Activated CD4-positive, alpha-beta T cell treated with anti-CD3 and anti-CD28 coated beads, Interleukin-2, Interleukin-4, amounts not matched to agents 100 ng/mL and 50 ng/mL, durations not matched to agents 16 hours and 8 hours (primary cell): Measurements from ENCODE around the gene CIAO3.
A peak's percentile ranks its signal among the peaks of the same experiment; 100 is the strongest.
"Not testable (repeated sequence)": the region's sequence is repeated elsewhere in the genome, so short reads cannot be mapped to it uniquely, and the experiment has no call there.

Experiments used
- DNase-seq: peaks from one replicate; pipeline ENCODE4 v3.0.0-alpha.2; 2020; ENCODE audit warnings: low spot score

Gene CIAO3

DNA sequence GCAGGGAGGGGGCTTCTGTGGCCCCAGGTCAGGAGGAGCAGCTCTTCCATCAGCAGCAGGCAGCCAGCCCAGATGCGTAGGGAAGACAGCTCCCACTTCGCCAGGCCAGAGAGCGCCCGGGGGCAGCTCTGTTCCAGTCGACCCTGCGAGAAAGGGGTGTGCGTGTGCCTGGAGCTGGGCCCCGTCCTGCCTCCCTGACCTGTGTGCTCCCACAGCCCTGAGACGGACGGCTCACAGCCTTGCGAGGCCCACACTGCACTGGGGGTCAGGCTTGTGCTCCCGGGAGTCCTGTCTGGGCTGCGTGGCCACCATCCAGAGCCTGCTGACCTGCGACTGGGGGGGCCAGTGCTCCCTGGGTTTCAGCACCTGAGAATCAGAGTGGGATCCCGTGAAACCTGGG is 19.3 kb upstream of the CIAO3 start:
- no peak for DNase-seq

GRCh38 chr16:759110-759910 is 18.5 kb upstream of the CIAO3 start:
- DNase-seq: no peak

DNA sequence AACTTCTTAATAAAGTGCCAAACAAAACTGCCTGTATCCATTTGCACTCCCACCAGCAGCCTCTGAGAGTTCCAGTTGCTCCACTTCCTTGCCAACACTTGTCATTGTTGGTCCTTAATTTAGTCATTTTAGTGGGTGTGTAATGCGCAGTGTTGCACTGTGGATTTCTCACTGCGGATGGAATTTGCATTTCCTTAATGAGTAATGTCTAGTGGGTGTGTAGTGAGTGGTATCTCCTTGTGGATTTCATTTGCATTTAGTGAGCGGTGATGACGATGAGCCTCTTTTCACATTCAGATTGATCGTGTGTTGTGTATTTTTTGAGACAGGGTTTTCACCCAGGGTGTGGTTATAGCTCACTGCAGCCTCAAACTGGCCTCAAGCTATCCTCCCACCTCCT is 15.6 kb upstream of the CIAO3 start:
- DNase-seq: no peak

DNA sequence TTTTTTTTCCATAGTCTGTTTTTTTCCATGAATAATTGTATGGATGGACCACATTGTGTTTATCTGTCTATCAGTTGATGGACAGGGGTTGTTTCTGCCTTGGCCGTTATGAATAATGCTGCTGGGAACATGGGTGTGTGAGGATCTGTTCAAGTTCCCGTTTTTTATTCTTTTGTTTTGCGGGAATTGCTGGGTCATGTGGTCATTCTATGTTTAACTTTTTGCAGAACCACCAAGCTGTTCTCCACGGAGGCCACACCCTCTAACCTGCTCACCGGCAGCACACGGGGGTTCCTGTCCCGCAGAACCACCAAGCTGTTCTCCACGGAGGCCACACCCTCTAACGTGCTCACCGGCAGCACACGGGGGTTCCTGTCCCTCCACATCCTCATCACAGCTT is 13.9 kb upstream of the CIAO3 start:
- DNase-seq: no peak

- not testable (repeated sequence) for DNase-seq
These were observed 13.4 kb upstream of the CIAO3 start for GRCh38 chr16:754121-754607.

GRCh38 chr16:752007-752312 is 11.2 kb upstream of the CIAO3 start:
- no peak for DNase-seq

DNA sequence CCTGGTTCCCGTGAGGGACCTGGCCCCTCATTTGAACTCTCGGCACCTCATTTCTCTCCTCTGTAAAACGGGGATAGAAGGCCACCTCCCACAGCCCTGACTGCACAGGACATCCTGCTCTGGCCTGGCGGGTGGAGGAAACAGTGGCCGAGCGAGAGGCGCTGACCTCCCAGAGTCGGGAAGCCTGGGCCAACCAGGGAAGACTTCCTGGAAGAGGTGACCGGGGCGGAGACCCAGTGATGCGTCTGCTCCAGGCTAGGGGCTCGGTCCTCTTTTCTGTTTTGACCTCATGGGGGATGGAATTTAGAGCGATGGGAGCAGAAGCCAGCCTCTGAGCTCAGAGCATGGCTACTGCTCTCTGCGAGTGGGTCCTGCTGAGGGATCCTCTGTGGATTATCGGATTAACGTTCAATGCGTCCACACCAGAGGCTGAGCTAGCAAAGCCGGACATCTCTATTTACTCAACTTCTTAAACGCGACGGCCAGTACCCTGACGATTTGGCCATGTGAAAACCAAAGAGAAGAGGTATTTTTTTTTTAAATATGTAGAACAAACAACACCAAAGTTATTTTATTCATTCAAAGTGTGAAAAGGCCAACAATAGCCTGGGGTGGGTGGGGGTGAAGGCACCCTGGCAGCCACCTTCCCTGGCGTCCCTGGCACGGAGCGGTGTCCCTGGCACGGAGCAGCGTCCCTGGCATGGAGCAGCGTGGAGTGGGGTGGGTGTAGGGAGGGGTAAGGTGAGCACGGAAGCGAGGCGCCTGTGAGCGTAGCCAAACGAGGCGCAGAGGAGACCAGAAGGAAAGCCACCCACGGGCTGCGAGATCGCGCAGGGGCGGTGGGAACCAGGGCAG is 10.6 kb upstream of the CIAO3 start:
- DNase-seq: no peak

DNA sequence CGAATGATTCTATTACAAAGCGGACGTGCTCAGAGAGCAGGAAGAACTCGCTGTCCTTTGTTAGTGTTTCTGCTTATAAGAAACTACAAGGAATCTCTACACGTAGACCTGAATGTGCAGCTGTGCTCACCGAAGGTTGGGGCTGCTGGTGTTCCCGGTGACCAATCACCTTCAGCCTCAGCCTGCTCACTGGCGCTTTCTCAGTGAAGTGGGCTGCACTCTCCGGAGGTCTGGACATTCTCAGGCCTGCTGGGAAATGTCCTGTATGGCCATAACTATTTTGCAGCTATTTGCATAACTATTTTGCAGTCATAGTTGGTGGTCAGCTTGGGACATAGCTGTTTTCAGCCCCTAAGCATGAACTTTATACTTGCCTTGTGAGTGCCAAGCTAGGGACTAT is 9.7 kb upstream of the CIAO3 start:
- DNase-seq: no peak

GRCh38 chr16:749010-749409 is 8.2 kb upstream of the CIAO3 start:
- DNase-seq: no peak

DNA sequence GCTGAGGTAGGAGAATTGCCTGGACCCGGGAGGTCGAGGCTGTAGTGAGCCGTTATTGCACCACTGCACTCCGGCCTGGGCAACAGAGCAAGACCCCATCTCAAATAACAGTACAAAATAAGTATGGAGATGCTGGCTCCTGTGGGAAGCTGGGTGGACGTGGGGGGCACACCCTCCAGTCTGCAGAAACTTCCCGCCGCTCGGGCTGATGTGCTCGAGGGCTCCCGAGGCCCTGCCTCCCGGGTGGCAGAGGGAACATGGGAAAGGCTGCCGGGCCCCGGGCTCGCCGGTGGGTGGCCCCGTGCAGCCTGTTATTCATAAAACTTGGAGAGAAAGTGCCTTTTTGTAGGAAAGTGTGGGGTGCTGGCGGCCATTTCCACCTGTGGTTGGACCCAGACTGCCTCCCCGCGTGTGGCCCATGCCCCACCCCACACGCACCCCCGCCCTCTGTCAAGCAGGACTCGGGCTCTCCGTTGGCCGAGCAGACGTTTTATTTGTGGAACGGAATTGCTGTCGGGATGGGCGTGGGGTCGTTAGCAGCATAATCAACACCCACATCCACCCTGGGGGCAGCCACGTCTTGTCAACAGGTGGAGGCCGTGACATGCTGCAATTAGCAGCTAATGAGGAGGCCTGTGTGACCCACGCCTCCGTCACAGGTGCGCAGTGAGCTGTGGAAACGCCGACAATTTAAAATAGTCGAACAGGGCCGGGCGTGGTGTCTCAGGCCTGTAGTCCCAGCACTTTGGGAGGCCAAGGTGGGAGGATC is 7.4 kb upstream of the CIAO3 start:
- DNase-seq: no peak

- no peak for DNase-seq
These were observed 5.8 kb upstream of the CIAO3 start for GRCh38 chr16:746637-747036.

- DNase-seq: no peak
These were observed 4.9 kb upstream of the CIAO3 start for GRCh38 chr16:745739-746138.

DNA sequence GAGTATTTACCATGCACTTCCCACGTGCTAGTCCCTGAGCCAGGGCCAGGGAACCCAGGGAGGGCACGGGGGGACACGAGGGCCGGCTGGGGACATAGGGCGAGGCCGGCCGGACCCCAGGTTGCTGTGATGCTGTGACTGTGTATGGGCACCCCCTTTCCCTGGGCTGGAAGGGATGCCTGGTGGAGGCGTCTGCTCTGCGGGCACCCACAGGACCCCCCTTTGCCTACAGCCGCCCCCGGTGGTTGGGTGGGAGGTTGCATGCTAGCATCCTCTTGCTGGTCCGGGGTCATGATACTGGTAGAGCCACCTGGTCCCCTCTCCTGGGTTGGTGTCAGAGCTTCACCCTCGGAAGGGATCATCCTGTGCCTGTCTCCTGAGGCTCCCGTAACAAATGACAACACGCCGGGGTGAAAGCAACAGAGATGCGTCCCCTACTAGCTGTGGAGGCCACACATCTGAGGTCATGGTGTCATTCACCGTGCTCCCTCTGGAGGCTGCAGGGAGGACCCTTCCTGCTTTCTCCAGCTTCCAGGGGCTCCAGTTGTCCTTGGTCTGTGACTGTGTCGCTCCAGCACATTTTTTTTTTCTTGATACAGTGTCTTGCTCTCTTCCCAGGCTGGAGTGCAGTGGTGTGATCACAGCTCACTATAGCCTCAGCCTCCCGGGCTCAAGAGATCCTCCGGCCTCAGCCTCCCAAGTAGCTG is 3.1 kb upstream of the CIAO3 start:
- DNase-seq: no peak

GRCh38 chr16:742894-743293 is 2.1 kb upstream of the CIAO3 start:
- DNase-seq: not testable (repeated sequence)

DNA sequence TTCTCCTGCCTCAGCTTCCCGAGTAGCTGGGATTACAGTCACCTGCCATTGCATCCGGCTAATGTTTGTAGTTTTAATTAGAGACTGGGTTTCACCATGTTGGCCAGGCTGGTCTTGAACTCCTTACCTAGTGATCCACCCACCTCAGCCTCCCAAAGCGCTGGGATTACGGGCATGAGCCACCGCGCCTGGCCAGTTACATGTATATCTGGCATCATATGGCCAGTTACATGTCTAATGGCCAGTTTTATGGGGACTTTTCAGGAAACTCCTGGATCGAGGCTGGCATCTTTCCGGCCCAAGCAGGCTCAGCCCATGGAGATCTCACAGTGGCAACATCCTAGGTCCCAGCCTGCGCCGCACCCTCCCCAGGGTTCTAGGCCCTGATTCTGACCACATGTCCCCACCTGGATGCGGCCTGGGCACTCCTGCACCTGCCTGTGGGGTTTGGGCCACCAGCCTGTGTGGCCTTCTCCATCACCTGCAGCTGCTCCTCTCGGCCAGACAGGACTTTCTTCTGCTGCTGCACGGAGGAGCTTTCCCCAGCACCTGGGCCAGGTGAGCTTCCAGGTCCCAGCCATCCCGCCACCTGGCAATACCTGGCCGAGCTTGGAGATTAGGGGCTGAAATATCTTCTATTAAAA is 1.3 kb upstream of the CIAO3 start:
- DNase-seq: no peak

DNA sequence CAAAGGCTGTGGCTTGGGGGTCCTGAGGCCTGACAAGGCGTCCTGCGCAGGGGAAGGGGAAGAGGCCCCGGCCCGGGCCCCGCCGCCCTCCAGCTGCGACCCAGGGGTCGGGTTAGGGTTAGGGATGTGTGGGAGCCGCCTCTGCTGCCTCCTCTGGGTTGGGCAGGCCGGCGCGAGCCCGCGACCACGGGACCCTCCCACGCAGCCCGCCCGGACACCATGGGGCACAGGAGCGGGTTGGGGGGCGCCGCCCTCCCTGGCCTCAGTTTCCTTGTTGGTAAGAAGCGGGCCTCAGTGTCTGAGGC is 386 bp downstream of the CIAO3 start:
- no peak for DNase-seq

- DNase-seq: no peak
These were observed 988 bp downstream of the CIAO3 start for GRCh38 chr16:739560-740458.

GRCh38 chr16:736936-737481 is 3.8 kb downstream of the CIAO3 start:
- no peak for DNase-seq

GRCh38 chr16:735982-736453 is 4.8 kb downstream of the CIAO3 start:
- DNase-seq: peak; percentile 90
